Kidney glomerular epithelial cell (primary cell): ENCODE results near the gene COBL.

Source experiments
- DNase-seq: peaks from one replicate; lab custom pipeline; 2025; lab: John Stamatoyannopoulos, UW

Gene COBL

DNA sequence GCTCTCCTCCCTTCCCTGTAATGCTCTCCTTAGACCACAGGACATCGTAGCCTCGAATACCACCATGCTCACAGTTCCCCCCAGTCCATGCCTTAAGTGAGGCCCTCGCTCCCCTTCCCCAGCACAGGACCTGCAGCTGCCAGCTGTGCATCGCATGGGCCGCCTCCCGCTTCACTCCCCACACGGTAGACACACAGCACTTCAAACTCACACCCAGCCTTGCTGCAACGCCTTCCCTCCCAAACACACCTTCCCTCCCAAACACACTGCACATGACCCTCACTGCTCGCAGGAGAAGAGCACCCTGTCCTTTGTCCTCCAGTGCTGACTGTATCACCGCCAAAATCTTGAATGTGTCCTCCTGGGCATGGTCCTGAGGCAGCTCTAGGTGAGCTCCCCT lies 42.6 kb downstream of the COBL start:
- DNase-seq = no peak

DNA sequence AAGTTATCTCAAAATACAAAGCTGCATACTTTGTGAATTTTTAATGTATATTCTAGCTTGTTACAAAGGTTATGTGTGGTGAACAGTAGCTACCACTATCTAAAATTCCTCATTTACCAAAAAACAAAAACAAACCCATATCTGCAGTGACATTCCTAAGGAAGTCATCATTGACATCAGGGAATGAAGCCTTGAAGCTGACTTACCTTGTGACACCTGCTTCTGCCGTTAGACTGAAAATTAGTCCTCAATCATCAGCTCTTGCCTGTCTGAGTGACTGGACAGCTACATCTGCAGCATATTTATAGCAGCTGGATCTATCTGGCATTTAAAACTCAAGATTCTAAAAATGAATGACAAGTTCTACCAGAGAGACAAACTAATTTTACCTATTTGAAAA lies 43.2 kb downstream of the COBL start:
- no peak for DNase-seq

DNA sequence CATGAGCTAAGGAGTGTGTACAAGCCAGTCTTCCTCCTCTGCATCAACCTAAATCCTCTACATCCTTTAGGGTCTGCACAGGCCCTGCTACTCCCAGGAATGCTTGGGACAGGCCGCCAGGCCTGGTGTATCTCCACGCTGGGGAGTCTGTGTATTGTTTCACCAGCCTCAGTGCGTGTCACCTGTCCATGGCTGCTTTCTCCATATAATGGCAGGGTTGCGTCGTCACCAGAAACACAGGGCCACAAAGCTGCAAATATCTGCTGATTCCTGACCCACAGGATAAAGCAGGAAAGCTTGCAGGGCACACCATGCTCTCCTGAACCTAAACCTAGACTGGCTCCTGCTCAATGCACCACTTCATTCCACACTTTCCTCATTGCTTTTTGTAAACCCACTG lies 45.6 kb downstream of the COBL start:
- no peak for DNase-seq

DNA sequence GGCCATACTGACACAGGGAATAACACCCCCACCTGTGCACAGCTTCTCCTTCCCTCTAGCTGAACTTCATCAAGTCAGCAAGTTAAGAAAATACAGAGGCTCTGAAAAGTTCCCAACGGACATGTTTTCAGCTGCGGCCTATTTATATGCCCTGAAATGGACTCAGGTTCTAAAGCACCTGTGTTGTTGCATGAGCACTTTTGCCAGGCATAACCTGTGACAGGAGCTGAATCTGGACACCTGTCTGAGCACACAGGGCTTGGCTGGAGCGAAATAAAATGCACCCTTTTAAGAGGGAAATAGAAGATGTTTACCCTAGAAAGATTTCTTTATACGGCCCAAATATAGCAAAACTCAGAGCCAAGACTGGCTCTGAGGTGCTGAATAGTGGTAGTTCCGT lies 46.7 kb downstream of the COBL start:
- no peak for DNase-seq

DNA sequence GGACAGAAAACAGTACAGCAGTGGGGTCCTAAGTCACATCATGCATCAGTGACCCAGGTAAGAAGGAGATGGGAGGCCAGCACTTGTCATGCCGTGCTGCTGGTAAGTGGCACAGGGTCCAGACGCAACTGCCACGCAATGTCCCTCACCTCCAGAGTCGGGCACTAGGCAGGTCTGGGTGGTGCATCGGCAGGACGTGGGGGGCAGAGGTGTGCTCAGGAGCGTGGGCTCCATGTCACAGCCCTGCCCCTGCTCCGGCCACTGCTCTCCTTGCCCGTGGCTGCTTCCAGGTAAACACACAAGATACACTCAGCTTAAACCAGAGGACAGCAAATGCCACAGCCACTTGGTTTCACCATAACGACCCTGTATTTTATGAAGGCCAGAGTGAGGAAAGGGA lies 47.3 kb downstream of the COBL start:
- DNase-seq = no peak

DNA sequence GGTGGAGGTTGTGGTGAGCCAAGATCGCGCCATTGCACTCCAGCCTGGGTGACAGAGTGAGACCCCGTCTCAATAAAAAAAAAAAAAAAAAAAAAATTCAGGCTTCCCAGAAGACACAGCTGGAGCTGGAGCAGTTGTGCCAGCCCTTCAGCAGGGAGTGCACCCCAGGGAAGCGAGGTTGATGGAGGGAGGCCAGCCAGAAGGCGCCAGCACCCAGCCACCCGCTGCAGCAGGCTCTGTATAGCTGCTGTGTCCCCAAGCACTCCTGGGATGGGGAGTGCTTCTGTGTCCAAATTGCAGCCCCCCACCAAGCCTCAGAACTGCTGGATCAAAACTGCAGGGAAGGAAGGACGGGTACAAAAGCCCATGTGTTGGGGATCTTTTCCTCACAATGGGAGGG lies 47.8 kb downstream of the COBL start:
- no peak for DNase-seq

DNA sequence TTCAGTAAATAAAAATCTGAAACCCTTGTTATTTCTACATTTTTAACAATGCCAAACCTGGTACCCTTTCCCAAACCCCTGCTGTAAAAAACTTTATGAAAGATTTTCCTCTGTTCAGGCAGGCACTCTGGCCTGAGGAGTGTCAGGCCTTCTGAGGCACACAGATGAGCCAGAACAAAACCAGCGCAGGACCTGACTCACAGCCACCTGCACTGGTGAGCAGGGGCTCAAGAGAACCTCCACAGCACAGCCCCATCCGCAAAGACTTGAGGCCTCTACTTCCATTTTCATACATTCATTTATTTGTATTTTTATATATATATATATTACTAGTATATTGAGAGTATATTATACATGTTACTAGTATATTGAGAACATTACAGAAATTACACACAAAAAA lies 49.4 kb downstream of the COBL start:
- DNase-seq = no peak

DNA sequence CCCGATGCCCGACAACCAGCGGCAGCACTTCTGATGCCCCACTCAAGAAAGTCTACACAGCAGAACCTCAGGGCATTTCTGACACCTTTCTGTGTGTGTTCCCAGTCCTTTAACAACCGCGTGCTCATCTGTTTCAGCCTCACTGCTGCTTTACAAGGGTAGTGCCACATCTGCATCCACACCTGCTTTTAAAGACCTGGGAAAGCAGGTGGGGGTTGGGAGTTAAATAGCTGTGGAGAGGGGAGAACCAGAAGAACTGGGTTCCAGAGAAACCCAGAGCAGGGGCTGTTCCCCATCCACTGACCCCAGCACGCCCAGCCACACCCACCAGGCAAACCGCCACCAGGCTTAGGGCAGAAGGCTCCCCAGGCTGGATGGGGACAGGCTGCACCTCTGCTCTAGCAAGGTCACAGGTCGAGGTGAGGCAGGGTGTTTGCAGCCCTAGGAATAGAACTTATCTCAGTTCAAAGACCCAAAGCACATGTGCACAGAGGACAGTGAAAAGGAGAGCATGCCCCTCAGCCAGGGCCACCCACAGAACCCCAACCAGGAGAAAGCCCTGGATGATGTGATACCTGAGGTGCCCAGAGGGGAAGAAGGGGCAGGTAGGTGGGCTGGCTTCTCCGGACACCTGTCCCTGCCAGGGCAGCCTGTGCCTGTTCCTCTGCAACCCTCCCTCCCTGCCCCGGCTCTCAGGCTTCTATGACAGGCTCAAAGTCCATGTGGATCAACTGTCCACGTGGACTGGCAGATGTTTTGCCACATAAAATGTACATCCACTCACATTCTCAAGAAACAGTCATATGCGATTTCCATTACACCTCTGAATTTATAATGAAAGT lies 51.3 kb downstream of the COBL start:
- DNase-seq = no peak

DNA sequence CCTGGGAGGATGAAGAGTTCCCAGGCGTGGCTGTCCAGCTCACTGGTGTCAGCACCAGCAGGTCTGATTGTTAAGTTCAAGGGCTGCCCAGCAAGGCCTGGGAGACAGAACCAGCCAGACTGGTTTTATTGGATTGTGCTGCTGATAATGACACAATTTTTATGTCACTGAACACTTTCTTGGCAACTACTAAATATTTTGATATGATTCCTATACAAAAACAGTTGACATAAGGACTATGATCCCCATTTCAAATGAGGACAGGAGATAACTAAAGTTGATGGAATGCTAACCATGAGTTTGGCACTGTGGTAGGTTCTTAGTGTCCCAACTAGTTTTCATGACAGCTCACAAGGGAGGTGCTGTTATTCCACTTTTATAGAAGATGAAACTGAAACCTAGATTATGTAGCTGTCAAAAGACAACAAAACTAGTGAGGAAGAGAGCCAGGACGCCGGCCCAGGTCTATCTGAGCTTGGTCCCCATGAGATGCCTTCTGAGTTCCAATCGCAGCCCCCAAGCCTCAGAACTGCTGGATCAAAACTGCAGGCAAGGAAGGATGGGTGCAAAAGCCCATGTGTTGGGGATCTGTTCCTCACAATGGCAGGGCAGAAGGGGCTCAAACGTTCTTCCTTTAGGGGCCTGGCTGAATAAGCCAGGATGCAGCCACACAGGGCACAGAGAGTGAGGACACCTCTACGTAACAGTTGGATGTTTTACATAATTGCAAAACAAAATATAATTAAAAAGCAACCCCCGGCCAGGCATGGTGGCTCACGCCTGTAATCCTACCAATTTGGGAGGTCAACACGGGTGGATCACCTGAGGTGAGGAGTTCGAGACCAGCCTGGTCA lies 52.8 kb downstream of the COBL start:
- DNase-seq = no peak

DNA sequence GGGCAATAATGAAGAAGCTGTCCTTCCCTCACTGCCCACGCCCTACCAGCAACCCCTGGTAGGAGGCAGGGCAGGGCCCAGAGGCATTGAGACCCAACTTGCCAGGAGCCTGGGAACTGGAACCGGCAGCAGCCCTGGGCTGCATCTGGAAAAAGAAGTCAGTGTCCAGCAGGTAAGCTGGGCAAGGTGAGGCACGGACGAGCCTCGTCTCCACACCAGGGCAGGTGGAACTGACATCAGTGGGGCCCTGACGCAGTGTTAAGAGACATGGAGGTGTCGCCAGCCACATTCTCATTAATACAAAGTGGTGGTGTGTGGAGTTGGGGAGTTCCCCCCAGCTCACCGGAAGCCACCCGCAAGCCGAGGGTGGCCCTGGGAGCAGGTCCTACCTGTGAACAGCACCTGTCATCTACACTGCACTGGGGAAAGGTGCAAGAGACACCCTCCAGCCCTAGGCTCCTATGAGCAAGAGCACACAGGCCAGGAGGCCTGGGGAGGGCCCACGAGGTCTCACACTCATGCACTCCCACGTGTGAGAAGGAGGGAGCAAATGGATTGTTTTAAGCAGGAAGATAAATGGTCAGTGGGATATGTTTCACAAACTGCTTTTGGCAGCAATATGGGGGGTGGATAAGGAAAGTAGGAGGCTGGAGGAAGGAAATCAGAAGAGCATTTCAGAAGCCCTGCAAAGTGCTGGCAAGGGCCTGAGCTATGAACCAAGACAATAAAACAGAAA lies 53.6 kb downstream of the COBL start:
- DNase-seq = no peak

DNA sequence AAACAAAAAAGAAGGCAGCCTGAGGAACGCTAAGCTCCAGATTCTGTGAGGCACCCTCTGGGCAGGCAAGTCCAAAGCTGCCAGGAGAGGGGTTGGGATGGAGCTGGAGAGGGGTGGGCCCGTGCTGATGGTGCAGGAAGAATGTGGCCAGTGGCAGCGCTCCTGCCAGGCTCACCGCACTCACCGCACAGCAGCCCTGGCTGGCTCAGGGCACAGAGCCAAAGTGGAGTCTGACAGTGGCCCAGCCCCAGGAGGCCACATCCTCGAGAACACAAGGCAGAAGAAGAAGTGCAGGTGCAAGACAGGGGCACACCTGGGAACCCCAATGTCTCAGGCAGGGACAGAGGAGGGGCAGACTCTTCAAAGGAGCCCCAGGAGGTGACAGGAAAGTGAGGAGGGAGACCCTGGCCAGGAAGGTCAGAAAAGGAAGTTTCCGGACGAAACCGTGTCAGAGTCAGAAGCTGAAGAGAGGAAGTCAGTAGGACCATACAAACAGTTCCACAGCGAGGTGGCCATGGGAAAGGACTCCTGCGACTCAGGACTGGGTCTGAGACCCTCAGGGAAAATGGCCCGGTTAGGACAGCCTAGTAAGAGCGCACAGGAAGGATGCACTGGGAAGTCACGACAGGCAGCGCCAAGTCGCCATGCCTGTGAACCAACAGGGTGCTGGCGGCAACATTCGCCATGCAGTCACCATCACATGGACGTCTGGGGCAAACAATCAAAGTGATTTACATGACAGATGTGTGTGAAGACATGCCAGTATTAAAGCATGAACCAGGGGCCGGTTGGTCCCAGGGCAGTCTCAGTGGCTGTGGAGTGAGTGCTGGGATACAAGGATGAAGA lies 54.4 kb downstream of the COBL start:
- DNase-seq = no peak

DNA sequence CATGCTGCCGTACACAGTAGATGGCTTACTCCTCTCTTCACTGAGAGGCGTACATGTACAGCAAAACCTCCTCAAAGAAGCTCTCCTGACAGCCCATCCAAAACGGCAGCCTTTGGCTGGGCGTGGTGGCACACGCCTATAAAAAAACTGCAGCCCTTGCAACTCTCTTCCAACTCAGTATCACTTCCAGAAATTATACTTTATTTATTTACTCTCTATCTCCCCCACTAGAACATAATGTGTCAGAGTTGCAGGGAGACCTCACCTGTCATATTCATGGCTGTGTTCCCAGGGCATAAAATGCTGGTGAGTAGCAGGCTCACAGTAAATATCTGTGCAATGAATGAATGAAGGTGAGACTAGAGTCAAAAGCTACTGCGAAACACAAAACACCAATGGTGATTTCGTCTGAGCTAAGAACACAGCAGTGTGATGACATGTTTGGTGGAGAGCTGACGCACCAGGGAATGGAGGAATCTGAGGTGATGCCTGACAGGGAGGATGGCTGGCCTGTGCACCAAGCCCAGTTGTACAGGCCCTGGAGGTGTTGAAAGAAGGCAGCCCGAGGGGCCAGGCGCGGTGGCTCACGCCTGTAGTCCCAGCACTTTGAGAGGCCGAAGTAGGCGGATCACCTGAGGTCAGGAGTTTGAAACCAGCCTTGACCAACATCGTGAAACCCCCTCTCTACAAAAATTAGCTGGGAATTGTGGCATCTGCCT lies 55.3 kb downstream of the COBL start:
- no peak for DNase-seq

DNA sequence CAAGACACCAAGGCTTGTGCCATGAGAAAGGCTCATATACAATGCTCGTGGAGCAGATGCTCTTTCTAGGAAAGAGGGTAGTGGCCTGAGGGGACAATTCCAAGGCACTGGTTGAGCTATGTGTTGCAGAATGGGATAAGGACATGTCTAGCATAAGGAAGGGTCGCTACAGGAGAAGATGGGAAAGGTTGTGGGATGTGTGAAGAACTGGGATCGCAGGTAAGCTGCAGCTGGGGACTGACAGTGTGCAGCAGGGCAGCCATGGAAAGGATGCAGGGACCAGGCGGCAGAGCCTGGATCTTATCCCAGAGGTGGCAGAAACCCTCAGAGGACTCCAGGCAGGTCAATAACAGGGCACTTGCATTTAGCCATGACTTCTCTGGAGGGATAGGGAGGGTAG lies 56.1 kb downstream of the COBL start:
- DNase-seq = no peak

DNA sequence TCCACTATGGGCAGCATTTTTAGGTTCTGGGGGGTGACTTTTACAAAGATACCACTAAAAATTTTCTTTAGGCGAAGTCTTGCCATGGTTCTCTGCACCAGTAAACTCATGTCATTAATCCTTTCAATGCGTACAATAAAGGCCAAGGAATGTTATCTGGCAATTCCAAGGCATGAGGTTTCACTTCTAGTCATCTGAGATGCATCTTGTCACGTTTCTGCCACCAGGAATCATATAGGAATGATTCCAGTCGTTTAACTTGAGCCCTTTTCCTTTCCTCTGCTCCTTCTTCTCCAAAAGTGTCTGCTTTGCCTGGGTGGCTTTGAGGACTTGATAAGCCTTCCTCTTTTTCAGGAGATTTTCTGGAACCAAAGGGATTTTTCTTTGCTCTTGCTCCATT lies 56.8 kb downstream of the COBL start:
- DNase-seq = no peak

DNA sequence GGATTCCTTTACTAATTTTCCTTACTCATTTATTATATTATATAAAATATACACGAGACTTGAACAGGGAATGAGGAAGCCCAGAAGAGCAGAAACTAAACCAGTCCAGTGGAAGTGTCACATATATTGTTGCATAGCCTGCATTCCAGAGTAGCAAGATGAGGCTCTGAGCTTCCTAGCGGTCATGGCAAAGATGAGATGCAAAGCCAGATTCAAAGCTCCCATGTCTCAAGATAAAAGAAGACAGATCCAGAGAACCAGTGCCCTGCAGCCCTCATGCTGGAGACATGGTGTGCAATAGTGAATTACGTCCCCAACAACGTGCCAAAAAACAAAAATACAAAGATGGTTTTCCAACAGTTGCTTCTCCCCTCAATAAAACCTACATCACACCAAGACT lies 59.7 kb downstream of the COBL start:
- no peak for DNase-seq

DNA sequence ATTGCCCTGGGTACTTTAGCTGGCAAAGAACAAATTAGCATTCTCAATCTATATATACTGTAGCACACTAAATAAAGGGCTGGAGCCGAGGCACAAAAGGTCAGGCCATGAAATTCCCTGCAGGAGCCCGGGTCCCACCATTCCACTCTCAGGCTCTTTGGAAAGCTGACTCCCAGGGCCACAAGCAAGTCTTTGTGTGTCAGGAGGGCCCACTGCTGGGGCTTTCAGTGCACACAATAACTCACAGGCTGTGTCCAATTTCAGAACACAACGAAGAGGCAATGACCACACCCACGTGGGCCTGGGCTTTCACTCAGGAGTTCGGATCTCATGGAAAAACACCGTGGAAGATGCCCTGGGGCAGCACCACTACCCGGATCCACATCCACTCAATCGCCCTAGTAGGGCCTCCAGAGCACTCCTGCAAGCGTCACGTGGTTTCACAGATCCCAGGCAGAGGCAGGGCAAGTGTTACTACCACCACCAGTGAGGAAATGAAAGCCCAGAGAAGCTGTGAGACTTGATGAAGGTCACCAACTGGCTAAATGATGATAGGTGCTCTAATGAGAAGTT lies 60.3 kb downstream of the COBL start:
- no peak for DNase-seq

DNA sequence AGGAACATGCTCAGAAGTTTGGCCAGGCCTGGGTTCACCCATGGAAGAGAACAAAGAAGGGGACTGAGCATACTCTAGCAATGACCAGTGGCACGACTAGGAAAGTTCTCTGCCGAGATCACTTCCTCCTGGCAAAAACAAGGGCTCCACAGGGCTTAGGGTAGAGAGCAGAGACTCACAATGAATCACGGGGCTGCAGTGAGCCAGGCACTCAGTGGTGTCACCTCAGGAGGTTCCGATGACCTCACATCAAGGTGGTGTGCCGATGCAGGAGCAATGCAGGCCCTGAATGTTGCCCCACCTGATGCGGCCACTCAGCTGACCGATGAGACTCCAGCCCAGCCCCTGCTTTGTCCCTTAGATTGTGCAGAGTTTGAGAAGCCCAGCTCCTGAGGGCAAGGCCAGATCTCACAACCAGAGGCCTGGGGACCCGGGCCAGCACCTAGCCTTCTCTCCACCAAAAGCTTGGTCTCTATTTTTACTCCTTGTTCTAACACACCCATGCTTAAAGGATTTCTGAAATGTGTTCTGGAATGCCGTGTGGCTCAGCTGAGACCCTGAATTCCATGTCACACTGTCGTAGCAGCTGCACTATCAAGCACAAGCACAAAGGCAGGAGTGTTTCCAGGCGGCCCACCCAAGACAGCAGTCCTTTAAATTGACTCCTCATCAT lies 60.9 kb downstream of the COBL start:
- no peak for DNase-seq

DNA sequence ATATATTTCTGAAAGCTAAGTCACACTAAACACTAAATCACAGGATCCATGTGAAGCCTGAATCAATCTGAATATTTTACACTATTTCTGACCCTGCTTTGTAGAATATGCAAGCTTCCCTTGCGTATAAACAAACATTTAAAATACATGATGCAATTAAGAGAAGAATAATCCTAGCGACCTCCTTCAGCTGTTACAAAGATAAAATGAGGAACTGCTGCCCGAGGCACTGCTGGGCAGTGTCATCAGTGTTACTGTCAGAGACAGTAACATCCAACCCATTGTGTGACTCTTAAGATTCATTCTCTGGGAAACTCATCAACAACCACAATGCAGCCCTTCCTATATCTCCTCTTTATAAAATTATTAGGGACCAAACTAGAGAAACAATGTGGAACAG lies 61.6 kb downstream of the COBL start:
- DNase-seq = no peak

DNA sequence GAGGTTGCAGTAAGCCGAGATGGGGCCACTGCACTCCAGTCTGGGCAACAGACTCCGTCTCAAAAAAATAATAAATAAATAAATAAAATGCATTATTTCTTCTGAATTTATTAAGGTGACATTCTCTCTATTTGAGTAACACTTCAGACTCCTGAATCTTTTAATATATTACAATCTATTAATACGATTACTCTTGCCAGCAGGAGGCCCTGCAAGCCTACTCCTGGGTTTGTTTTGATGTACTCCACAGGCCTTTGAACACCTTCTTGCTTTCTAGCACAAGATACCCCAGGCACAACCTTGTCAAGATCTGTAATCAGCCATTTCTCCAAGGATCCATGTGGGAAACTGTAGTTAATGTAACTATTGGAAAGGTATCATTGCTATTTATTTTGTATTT lies 63.5 kb downstream of the COBL start:
- DNase-seq = no peak

DNA sequence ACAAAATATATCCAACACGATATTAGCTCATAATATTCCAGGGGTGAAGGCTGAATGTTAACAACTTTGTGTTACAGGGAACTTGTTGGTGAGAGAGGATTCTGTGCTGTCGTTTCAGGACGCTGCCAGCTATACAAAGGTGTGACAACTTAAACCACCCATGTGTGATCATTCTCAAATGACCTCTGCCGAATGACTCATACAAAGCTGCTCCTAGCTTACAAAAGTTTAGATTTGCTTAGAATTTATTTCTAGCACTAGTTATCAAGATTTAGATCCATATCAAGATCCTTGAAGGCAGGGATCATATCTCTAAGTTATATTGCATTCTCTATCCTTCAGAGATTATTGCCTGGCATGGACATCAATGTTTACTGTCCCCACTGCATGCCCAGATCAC lies 65.3 kb downstream of the COBL start:
- no peak for DNase-seq
